GM18867 (cell line): Measurements from ENCODE around the gene ZNF296.
"Not testable (repeated sequence)": the region's sequence is repeated elsewhere in the genome, so short reads cannot be mapped to it uniquely, and the experiment has no call there.

Source experiments
- ATAC-seq: cut with Tn5 transposase; IDR thresholded peaks from one replicate; pipeline ENCODE4 v1.9.1; 2021; ENCODE audit warnings: mild to moderate bottlenecking, moderate library complexity; ENCODE audit not compliant: unreplicated experiment

The ZNF296 gene

DNA sequence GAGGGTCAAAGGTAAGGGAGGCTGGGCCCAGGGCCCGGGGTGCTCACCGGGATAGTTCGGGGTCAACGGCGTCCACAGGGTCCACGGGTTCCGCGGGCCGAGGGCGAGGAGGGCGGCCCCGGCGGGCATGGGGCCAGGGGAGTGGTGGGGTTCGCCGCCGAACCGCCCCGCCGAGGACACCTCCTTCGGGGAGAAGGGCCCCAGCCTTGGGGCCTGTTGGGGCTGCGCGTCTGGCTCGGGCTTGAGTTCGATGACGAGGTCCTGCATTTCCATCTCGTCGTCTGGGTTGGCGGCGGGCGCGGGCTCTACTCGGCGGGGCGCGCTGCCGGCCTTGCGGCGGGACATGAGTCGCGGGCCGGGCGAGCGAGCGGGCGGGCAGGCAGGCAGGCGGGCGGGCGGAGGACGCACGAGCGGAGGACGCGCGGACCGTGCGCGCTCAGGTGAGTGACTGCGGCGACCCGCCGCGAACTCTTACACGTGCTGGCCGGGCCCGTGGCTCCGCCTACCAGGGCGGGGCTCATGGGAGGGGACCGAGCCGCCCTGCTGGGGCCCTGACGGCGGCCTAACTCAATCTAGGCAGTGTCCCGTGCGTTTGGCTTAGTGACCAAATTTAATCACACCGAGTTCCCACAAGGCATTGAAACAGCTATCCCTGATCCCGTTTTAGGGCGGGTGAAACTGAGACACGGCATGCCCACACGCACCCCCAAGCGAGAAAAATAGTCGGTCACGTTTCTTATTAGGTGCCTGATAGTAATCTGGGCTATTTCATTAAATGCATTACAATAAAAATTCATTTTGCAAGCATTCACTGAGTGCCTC lies at the start of gene ZNF296:
Gene ZNF296, minus strand, starts transcription at position 450 of the 822 bp plus-strand sequence. Its CDS starts 105 bp downstream, at position 345.
- ATAC-seq, result peak; percentile 44

DNA sequence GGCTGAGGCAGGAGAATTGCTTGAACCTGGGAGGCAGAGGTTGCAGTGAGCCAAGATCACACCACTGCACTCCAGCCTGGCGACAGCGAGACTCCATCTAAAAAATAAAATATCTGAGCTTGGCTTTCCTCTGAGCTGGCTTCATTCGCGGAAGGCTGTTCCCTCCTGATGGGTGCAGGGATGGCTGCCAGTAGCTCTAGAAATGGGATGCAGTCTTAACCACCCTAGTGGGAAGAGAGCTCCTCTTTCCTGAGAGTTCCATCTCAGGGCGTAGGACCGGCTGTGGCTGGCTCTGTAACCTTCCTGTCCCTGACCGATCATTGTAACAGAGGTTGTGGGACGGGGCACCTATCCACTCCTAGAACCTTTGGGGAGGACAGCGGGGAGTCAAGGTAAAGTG lies 49.1 kb upstream of the ZNF296 start:
- no peak for ATAC-seq

DNA sequence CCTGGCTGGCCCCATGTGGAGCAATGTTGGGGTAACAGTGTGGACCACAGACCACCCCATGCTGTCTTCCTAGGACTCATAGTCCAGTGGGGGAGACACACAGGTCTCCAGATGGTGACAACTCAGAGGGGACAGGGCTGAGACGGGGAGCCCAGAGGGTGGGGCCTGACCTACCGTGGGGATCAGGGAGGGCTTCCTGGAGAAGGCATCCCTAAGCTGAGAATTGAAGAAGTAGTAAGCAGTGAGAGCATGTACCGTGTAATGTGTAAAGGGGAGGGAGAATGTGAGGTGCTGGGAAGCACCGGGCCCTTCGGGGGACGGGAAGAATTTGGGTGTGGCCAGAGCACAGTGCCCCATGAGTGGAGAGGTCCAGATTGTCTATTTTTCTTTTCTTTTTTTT lies 47.7 kb upstream of the ZNF296 start:
- ATAC-seq, result no peak

DNA sequence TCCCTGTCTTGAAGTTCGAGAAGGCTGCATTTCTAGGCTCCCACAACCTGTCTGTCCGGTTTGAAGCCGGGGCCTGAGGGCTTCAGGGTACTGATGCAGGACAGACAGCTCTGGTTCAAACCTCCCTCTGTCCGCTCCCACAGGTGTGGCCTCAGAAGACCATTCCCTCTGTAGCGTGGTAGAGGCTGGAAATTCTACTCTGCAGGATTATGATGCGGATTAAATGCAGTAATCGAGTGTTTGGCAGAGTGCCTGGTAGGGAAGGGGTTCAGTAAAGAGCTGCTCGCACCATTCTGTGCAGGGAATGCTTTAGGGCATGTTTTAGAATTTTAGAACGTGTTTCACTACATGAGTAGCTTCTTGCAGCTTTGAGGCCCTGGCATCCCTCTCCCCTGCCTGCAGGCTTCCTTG lies 47.2 kb upstream of the ZNF296 start:
- no peak for ATAC-seq

DNA sequence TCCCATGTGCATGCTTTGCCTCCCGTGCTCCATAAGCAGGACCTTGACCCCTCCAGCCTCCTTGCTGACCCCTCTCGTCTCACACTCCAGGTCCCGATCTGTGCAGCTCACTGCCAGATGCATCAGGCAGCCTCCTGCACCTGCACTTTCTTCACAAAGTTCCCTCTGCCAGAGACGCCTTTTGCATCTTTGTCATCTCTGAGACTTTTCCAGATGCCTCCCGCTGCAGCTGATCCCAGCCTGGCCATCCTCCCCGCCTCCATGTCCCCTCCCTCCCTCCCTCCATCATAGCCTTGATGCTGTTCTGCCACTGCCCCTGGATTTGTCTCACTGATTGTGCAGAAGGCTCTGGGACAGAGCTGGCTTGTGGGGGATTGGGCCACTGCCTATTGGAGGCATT lies 46.6 kb upstream of the ZNF296 start:
- no peak for ATAC-seq

DNA sequence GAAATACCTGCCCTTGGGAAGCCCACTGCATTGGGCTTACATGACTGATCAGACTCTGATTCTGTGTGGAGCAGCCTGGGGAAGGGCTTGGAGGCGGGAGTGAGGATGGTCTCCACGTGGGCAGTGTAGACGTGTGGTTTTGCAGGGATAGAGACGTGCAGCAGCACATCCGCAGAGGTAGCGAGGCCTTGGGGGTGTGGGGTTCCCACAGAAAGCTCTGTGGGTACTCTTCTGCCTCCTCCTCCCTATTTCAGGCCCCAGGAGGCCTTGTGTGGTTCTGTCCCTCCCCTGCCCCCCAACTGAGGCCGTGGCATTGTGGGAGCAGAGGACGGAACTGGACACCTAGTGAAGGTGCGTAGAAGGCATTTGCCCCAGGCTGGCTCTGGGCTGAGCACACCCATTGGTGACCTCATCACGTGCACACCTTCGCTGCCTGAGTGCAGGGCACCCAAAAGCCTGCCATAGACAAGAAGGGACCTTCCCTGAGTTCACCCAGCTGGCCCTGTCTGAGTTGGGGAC lies 45.6 kb upstream of the ZNF296 start:
- ATAC-seq, result no peak

DNA sequence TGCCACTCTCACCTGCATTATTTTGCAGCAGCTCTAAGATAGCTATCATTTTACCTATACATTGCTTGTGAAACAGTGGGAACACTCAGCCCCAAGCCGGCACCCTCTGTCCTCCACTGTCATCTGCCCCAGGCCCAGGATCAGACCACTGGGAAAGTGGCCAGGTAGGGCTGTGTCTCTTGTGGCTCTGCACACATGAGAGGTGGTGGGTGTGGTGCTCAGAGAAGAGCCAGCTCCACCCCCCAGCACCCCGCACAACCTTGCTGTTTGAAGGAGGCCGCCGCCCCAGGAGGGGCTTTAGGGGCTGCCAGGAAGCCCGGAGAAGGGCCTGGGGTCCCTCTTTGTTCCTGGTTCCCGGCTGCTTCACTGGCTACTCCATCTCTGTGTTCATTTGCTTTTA lies 43.3 kb upstream of the ZNF296 start:
- no peak for ATAC-seq

DNA sequence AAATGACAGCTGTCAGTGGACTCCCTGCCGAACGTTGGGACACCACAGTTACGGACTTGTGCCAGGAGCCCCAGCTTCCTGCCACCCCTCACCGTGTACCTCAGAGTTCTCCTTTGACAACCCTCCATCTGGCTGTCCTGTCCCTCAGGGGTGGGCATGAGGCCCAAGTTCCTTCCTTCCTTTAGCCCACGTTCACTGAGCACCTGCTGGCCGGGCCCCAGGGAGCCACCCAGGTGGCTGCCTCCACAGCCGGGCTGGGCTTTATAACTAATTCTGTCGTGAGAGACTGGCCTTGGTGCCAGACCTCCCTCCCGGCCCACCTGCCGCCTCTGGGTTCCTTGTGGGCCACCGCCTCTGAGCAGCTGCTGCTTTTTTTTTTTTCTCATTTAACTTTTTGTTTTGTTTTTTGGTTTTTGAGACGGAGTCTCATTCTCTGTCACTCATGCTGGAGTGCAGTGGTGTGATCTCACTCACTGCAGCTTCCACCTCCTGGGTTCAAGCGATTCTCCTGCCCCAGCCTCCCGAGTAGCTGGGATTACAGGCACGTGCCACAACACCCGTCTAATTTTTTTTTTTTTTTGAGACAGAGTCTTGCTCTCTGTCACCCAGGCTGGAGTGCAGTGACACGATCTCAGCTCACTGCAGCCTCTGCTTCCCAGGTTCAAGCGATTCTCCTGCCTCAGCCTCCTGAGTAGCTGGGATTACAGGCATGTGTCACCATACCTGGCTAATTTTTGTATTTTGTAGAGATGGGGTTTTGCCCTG lies 42.5 kb upstream of the ZNF296 start:
- not testable (repeated sequence) for ATAC-seq

DNA sequence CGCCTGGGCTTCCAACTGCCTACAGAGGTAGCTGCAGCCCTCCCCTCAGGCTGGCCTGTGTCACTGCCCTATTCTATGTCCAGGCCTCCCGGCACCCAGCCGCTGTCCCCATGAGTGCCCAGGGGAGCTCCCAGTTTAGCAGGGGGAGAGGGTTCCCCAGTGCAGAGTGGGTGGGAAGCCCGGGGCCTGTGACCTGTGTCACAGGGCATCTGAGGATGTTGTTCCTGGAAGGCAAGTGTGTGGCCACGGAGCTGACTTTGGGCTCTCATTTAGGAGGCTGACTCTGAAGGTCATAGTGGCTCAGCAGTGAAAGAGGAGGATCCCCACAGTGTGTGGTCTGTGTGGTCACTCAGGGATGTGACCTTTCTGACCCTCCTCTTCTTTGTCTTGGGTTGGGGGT lies 41.8 kb upstream of the ZNF296 start:
- no peak for ATAC-seq

DNA sequence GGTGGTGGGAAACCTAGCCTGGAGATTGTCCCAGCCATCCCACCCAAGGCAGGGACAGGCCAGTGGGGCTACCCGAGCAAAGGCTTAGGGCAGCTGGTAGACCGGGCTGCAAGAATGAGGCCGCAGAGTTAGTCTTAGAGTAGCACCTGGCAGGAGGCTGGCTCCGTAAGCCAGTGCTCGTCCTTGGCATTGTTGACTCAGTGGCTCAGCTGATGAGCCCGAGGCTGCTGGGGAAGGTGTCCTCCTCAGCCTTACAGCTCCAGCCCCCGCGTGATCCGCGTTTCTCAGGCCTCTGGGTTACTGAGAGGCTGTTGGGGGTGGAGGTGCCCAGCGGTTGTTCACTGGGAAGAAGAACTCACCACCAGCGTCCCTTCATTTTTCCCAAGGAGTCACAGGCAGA lies 41.4 kb upstream of the ZNF296 start:
- no peak for ATAC-seq

DNA sequence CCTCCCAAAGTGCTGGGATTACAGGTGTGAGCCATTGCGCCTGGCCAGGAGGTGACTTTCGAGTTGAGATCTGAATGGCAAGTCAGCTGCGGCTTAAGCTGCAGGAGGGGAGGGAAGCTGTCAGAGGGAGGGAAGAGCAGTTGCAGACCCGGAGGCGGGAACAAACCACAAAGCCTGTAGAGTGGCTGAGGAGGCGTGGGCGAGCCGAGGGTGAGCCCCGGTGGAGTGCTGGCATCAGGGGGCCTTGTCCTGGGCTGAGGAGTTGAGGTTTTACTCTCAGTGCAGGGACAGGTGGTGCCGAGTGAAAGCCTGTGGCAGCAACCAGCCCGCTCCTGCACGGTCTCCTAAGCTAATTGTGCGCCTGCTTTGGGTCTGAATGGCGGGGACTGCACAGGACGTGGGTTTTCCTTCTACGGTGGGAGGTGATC lies 40.9 kb upstream of the ZNF296 start:
- ATAC-seq, result no peak

DNA sequence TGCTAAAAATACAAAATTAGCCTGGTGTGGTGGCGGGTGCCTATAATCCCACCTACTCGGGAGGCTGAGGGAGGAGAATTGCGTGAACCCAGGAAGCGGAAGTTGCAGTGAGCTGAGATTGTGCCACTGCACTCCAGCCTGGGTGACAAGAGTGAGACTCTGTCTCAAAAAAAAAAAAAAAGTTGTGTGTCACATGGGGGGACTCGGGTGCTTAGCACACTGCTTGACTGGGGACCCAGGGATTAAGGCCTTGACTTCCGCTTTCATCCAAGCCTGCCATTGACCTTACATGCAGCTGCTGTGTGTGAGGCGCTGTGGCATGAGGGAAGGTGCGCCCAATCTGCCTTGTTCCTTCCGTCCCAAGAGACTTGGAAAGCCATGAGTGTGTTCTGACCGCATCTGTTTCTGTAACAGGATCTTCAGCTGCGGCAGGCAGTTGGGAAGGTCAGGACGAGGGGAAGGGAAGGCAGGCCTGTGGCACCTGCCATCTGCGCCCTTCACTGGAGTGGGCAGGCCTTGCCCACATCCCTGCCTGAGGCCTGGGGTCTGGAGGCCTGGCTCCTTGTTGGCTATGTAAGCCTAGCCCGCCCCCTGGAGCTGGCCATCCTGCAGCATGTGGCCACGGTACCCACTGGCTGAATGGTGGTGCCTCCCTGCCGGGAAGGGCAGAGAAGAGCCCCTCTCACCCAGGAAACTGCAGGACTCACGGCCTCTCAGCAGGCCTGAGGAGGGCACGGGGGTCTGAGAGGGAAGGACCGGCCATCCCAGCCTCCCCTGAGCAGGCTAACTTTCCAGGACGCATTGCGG lies 39.7 kb upstream of the ZNF296 start:
- no peak for ATAC-seq

DNA sequence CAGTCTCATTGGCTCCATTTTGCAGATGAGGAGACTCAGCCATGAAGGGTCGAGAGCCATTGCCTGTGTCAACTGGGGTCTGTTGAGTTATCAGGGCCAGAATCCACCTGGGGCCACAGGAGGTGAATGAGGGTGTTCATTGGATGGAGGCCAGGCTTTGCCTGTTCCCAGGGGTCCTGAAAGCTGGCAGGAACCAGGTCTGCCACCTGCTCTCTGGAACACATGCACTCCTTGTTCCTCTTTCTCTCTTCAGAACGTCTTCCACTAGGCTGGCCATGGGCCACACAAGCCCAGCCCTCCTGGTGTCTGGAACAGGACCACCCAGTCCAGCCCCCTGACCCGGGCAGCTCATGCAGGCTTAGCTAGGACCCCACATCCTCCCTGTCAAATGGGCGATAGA lies 37.8 kb upstream of the ZNF296 start:
- ATAC-seq, result no peak

DNA sequence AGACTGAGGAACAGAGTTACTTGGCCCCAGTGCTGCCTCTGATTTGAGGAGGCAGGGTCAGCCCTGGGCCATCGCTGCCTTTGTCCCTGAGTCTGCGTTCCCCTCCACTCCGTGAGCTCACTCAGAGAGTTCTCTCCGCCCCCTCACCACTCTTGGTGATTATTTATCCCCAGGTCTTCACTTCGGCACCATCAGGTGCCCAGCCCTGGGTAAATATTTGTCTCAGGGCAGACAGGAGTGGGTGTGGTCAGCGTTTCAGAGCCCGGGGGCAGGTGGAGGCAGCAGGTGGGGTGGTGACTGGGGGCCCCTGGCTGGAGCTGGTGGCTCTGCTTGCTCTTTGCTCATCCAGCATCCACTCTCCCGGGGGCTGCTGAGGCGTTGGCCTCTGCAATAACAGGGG lies 37.4 kb upstream of the ZNF296 start:
- no peak for ATAC-seq

DNA sequence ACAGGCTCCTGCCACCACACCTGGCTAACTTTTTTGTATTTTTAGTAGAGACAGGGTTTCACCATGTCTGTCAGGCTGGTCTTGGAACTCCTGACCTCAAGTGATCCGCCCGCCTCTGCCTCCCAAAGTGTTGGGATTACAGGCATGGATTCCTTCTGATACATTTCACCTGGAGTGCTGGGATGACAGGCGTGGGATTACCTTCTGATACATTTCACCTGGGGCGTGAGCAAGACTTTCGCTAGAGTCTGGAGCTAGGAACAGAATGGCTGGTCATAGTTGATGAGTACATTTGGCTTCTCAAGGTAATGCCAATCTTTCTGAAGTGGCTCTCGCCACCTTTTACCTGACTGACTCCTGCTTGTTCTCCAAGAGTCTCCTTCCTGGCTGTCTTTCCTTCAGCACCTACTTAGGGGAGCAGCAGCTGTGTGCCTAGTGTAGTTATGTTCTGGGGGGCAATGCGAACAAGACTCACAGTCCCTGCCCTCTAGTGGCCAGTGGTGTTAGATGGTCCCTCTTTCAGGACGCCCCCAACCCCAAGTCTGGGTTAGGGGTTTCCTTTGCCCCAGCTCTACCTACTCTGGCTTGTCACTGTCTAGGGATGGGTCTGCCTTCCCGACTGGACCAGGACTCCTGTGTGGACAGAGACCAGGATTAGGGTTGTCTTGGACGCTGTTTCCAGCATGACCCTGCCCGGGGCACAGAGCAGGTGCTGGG lies 36.0 kb upstream of the ZNF296 start:
- no peak for ATAC-seq

DNA sequence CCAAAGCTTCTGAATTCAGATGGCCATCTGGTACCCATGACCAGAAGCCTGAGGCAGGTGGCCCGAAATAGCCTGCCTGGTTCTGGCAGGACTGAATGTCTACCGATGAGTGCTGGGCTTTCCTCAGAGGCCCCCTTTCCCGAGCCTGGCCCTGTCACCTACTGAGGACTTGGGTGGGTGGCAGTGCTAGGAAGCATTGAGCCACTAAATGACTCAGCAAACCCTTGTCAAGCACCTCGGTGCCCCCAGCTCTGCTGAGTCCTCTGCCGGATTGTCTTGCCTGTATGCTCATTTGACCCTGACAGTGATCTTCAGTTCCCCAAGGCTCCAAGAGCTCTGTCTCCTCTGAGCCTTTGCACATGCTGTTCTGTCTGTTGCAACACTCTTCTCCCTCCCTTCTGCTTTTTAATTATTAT lies 34.6 kb upstream of the ZNF296 start:
- ATAC-seq, result no peak

DNA sequence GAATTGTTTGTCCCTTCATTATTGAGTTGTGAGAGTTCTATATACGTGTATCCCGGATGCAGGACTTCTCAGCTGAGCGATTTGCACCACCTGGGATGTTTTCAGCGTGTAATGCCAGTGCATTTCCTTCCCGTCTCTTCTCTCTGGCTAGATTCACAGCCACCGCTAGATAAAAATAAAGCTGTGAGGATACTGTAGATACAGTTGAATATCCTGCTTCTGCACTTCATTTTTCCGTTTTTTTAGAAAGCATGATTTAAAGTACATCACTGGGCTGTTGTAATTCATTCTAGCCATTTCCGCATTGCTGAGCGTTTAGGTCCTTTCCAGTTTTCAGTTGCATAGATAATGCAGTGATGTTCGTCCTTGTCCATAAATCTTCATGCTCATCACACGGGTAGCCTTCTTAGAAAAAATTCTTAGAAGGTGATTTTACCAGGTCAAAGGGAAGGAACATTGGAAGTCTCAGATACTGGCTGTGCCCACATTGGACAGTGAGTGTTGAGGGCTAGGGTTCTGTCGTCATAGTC lies 31.4 kb upstream of the ZNF296 start:
- ATAC-seq, result no peak

DNA sequence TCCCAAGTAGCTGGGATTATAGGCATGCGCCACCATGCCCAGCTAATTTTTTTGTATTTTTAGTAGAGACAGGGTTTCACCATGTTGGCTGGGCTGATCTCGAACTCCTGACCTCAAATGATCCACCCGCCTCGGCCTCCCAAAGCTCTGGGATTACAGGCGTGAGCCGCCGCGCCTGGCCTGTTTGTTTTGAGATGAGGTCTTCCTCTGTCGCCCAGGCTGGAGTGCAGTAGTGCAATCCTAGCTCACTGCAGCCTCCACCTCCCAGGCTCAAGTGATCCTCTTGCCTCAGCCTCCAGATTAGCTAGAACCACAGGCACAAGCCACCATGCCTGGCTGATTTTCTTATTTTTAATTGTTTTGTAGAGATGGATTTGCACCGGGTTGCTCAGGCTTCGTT lies 30.1 kb upstream of the ZNF296 start:
- not testable (repeated sequence) for ATAC-seq

DNA sequence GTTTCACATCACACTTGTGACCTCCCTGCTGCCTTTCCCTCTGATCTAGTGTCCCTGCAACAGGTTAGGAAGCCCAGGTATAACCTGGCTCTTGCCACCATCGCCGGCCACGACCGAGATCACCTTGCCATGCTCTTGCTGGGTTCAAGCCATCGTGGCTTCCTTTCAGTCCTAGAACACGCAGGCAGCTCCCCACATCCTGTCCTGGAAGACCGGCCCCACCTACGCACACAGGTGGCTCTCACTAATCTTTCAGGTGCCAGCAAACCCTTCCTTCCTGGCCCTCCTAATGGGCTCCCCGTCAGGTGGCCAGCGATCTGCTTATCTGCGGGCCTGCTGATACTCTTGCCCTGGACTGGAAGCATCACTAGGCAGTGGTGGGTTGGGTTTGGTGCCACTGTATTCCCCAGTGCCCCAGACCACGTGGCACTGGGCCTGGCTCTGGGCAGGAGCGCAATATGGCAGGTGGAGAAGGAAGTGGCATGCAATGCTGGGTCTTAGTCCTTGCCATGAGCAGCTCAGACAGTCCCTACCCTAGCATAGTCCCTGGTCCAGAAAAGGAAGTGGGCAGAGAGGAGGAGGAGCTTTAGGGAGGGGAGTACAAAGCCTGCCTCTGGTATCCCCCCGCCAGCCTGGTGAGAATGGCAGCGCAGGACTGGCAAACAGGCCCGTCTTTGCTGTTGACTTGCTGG lies 28.5 kb upstream of the ZNF296 start:
- no peak for ATAC-seq
